GM15510 (cell line): ENCODE measurements around the gene RANBP17.

Source experiments
- POLR2A ChIP-seq: IDR thresholded peaks from 3 replicates; pipeline ENCODE4 v1.6.1; 2011; ENCODE audit warnings: borderline replicate concordance; ENCODE audit not compliant: insufficient read length; ENCODE audit errors: extremely low read depth

Gene RANBP17

DNA sequence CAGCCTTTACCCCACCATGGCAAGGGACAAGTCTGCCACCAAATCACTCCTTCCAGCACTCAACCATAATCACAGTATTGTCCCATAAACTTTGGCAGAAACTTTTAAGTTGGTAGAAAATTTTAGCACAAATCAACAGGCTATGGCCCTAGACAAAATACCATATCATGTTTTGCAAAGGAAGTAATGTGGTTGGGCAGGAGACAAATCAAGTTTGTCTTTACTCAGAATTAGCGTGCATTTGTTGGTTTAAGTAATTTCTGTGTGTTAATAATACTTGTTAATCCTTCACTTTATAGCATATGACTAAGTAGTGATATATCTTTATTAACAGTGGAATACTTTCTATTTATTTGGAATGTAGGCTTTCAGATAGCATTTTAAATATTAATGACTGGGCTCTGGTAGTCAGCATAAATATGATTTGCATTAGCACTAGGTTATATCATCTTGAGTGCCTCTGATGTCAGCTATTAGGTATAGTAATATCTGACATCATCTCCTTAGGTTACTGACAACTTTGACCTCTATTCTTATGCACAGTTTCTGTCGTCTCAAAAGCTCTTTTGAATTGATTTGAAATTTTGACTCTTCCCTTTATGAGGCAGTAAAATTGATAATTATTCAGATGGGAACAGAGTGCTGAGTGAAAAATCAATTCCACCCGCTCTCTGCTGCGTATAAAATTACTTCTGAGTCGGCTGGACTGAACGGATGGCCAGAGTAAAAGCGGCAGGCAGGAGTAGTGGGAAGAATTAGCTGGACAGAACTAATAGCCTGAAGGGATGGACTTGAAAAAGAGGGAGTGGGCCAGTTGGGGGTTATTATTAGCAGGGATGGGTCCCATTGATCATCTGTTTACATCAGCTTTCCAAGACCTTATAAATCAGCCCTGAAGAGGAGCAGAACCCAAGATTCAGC, 407.1 kb downstream of the RANBP17 start:
- no peak for TF ChIP-seq POLR2A

GRCh38 chr5:171269717-171270116, 407.9 kb downstream of the RANBP17 start:
- TF ChIP-seq POLR2A = no peak

DNA sequence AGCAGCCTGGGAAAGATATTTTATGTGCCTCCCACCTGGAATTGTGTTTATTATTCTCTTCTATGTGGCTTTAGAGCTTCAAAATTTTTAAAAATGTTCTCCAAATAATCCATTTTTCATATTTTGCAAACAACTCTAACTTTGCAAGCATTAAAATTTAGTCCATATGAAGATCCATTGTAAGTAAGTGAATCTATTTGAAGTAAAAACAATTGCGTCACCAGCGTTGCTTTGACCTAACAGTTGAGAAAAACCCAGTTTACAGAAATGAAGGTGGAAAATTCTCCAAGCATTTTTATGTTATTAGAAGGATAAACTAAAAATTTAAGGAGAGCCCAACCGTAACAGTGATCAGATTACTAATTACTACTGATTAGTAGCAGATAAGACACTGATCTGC, 408.3 kb downstream of the RANBP17 start:
- no peak for TF ChIP-seq POLR2A

DNA sequence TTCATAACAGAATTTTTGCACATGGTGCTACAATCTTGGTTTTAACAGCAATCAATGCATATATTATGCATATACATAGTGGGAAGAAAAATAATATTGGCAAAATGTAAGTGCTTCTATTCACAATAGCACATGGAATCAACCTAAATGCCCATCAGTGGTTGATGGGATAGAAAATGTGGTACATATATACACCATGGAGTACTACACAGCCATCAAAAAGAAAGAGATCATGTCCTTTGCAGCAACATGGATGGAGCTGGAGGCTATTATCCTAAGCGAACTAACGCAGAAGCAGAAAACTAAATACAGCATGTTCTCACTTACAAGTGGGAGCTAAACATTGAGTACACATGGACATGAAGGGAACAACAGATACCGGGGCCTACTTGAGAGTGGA, 410.0 kb downstream of the RANBP17 start:
- no peak for TF ChIP-seq POLR2A

DNA sequence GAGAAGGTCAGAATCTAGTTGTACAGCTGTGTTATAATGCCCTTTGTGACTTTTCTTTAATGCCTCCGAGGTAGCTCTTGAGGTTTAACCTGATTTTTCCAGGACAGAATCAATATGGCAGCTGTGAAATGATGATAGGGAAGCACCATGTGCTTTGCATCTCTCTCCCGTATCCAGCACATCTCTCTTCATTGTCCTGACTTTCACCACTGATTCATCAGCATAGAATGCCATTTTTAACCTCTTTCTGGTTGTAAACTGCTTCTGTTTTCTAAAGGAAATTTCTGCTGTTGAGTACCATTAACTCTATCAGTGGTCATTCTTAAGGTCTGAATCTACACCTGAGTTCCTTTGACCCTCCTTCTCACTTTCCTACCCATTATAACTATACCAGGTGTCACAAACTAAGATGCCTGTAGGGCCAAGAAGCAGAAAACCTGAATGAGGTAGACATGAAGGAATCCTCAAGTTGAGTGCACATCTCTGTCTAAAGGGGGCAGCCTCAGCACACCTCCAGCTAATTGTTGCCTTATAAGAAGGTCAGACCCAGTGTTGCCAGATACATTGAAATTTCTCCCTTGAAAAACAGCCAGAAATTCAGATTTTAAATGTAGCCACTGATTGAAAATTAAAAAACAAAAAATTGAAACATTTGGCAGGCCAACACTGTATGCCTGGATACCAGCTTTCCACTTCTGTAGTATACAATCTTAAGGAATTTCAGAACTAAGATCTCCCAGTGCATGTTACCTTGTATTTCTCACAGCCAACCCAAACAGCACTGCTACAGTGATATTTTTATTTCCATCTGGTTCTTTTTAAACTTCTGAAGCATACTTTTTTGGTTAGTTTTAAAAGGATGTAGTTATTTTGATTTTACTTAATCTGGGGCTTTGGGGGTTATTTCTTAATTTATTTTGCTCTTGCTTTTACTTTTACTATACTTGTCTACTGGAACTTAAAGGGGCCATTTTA, 411.5 kb downstream of the RANBP17 start:
- no peak for TF ChIP-seq POLR2A

DNA sequence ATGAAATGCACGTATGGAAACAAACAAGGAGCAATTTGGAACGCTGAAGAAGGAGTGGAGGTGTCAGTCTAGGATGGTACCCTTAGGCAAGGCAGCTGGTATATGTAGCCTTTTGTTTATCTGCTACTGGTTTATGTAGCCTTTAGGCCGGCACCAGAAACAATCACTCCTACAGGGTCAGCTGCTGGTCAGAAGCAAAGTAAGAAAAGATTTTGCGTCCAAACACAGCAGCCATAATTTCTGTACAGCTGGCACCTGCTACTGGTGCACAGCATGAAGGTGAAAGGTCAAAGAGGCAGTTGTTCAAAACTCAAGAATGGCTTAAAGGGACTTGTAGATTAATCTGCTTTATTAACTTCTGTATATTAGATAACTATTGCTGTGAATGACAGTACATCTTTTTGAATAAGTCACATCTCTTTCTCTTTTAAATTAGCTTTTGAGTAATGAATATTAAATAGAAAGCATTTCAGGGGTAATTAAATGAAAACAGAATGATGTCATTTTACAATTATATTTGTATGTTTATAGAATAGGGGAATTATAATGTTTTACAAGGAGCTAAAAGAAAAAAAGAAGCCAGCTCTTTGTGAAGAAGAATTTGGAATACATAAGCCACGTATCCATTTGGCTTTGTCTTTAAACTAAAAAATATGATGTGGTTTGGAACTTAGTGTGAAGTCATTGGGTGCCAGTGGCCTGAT, 414.2 kb downstream of the RANBP17 start:
- no peak for TF ChIP-seq POLR2A

DNA sequence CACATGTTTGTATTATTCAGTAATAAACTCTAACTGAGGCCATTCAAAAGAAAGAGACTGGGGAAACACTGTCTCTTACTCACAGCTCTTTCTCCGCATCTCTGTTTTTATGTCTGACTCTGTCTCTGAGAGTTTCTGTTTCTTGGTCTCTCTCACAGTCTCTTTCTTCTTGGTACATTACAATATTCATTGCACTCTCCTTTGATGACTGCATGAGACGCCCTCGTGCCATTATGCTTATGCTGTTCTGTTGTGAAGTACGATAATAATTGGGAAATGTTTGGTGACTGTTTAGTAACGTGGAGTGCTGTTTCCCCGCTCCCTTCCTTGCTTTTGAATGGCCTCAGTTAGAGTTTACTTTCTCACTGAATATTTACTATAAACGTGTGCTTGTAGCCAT, 421.9 kb downstream of the RANBP17 start:
- no peak for TF ChIP-seq POLR2A

GRCh38 chr5:171285465-171285864, 423.6 kb downstream of the RANBP17 start:
- TF ChIP-seq POLR2A = no peak

DNA sequence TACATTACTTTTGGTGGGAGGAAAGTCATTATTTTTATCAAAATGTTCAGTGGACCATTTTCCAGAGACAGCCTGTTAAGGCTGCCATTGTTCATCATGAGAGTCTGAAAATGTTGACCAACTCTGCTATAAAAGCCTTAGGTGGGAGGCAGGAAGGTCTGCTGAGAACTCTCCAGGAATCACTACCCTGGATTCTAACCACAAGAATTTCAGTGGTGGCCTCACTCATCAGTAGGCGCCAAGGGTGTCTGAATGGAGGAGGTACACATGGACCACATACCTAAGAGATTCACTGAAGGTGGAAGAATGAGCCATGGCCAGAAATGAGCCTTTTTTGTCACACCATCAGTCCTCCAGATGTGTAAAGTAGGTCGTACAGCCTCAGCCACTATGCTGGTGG, 426.2 kb downstream of the RANBP17 start:
- TF ChIP-seq POLR2A = no peak

GRCh38 chr5:171291371-171291770, 429.6 kb downstream of the RANBP17 start:
- no peak for TF ChIP-seq POLR2A

- TF ChIP-seq POLR2A = no peak
Measured at GRCh38 chr5:171295299-171295698, 433.5 kb downstream of the RANBP17 start.

DNA sequence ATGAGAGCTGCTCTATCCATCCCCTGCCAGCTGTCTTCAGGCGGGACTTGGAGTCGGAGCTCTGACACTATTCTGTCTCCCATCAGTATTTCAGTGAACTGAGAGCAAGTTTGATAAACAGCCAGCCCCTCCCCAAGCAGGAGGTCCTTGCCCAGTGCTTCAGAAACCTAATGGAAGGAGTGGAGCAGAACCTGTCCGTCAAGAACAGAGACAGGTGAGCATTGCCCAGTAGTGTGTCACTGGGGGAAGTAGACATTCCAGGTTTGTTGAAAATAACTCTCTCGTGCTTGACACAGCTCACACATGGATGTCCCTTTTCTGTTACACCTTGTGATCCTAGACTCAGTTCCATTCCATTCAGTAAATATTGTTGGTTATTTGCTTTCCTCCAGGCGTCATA, 434.0 kb downstream of the RANBP17 start:
- no peak for TF ChIP-seq POLR2A

DNA sequence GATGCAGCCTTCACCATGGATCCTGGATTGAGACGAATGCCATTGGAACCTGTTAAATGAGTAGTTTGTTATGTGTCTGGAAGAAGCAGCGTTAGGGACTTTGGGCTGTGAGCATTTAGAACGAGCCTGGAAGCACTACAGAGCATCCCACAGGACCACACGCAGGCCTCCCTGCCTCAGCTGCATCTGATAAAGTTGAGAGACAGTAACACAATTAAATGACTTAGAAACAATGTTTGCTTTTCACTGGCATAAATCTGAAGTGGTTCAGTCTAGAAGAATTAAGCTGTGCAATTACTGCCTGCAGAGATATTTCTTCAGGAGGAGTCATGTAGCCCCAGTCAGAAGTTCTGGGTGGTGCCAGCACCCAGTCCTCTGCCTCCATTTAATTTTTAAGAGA, 437.4 kb downstream of the RANBP17 start:
- TF ChIP-seq POLR2A = no peak

DNA sequence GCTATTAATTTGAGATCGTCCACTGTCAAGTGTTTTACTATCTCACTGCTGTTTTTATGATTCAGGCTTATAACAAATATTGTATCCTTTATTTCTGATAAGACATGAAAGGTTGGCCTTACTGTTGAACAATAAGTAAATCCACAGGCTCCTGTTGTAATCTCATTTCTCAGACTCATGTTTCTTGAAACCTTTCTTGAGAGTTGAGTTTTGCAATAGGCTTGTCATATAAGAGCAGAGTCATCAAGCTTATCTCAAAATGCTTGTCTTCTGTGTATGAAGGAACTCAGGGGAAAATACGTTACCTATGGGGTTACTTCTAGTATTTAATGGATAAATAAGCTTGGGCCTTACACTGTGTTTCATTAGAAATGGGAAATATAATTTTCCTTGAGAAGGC, 438.0 kb downstream of the RANBP17 start:
- TF ChIP-seq POLR2A = no peak

DNA sequence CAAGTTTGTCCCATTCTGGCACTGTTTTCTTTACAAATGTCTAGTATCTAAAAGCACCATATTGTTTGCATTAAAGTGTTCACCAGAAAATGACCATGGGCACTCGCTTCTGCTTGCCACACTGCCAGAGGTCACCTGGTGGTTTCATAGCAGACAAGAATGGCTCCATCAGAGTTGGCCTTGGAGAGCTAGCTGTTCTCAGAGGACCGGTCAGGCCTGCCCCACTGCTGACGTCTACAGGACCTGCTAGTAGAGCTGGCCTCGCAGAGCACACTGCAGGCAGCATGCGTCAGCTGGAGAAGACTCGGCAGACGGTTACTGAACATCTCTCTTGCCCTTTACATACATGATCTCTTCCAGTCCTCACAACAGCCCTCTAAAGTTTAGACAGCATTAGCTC, 438.5 kb downstream of the RANBP17 start:
- no peak for TF ChIP-seq POLR2A

DNA sequence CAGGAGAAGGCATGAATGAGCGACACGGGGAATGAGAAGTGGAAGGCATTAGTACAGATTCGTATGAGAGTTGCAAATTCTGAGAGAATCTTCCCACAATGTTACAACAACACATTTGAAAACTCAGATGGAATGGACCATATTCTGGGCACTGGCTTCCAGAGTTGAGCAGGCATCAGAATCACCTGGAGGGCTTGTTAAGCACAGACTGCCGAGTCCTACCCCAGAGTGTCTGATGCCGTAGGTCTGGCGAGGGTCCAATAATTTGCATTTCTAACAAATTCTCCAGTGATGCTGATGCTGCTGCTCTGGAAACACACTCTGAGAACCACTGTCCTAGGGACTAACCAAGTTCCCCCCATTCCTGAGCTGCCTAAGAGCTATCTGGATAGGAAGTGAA, 444.3 kb downstream of the RANBP17 start:
- no peak for TF ChIP-seq POLR2A
